H1 (cell line): ENCODE data around the gene HOMER1. TPM values are rescaled to one million over a fixed set of nuclear protein-coding genes. Genes with fewer than 3 reads are reported as not detected.

Source experiments
- ASH2L ChIP-seq: fragments of 200-600, 300-600 bp; sonication (generic); IDR thresholded peaks from one replicate; pipeline ENCODE4 v1.7.1; 2017; ENCODE audit warnings: low read length
- BRCA1 ChIP-seq: IDR thresholded peaks from 2 replicates; pipeline ENCODE4 v1.6.1; 2012; ENCODE audit warnings: low read depth, low read length, improper control_type of control experiment
- CHD1 ChIP-seq: IDR thresholded peaks from 2 replicates; pipeline ENCODE4 v1.6.1; 2012; ENCODE audit warnings: low read depth, low read length, improper control_type of control experiment
- EGR1 ChIP-seq: IDR thresholded peaks from 2 replicates; pipeline ENCODE4 v1.6.1; 2011; ENCODE audit warnings: low read depth, low read length, borderline replicate concordance
- EP300 ChIP-seq, 2 experiments: IDR thresholded peaks; 1 replicate in 1 of 2; 2 replicates in 1 of 2; pipeline ENCODE4 v1.6.1; 2011 to 2012; ENCODE audit warnings: low read depth in 2 of 2, low read length in 2 of 2, mild to moderate bottlenecking in 2 of 2, borderline replicate concordance in 1 of 2, inconsistent platforms in 1 of 2, moderate library complexity in 1 of 2
- GABPA ChIP-seq: IDR thresholded peaks from 2 replicates; pipeline ENCODE4 v1.6.1; 2011; ENCODE audit warnings: mild to moderate bottlenecking, low read length, moderate library complexity, borderline replicate concordance; ENCODE audit not compliant: insufficient read depth
- HDAC2 ChIP-seq, 2 experiments: fragments of 300-600 bp in 1 of 2; sonication (generic) in 1 of 2; IDR thresholded peaks; 2 replicates each; pipeline ENCODE4 v1.6.1; 2011 to 2012; ENCODE audit warnings: low read depth in 2 of 2, low read length in 2 of 2, mild to moderate bottlenecking in 2 of 2, moderate library complexity in 2 of 2, borderline replicate concordance in 1 of 2, inconsistent platforms in 1 of 2
- HDAC6 ChIP-seq: IDR thresholded peaks from one replicate; pipeline ENCODE4 v1.7.1; 2012; ENCODE audit warnings: low read depth, mild to moderate bottlenecking, inconsistent platforms, low read length, moderate library complexity
- KDM1A ChIP-seq: fragments of 200-600, 300-600 bp; sonication (generic); IDR thresholded peaks from 2 replicates; pipeline ENCODE4 v1.7.1; 2016; ENCODE audit warnings: mild to moderate bottlenecking, low read length, borderline replicate concordance
- MAFK ChIP-seq: IDR thresholded peaks from 2 replicates; pipeline ENCODE4 v1.6.1; 2012; ENCODE audit warnings: low read depth, mild to moderate bottlenecking, improper control_type of control experiment, low read length
- POLR2AphosphoS5 ChIP-seq: IDR thresholded peaks from 2 replicates; pipeline ENCODE4 v1.6.1; 2011; ENCODE audit warnings: low read depth, low read length
- RAD21 ChIP-seq, 2 experiments: IDR thresholded peaks in 1 of 2; conservative IDR thresholded peaks in 1 of 2; 2 replicates each; pipeline ENCODE4 v1.6.1; 2011; ENCODE audit warnings: low read depth in 2 of 2, low read length in 2 of 2, improper control_type of control experiment in 1 of 2, inconsistent platforms in 1 of 2, mild to moderate bottlenecking in 1 of 2, moderate library complexity in 1 of 2
- RBBP5 ChIP-seq: IDR thresholded peaks from 2 replicates; pipeline ENCODE4 v1.7.1; 2012; ENCODE audit warnings: low read depth, mild to moderate bottlenecking, inconsistent platforms, low read length, moderate library complexity, borderline replicate concordance
- SIN3A ChIP-seq, 2 experiments: IDR thresholded peaks in 1 of 2; conservative IDR thresholded peaks in 1 of 2; 2 replicates each; pipeline ENCODE4 v1.6.1; 2011 to 2012; ENCODE audit warnings: low read length in 2 of 2, improper control_type of control experiment in 1 of 2, low read depth in 1 of 2, mild to moderate bottlenecking in 1 of 2
- SIX5 ChIP-seq: IDR thresholded peaks from 2 replicates; pipeline ENCODE4 v1.6.1; 2011; ENCODE audit warnings: mild to moderate bottlenecking, low read depth, low read length
- SP1 ChIP-seq: IDR thresholded peaks from 2 replicates; pipeline ENCODE4 v1.6.1; 2011; ENCODE audit warnings: low read depth, low read length
- TBP ChIP-seq: IDR thresholded peaks from 2 replicates; pipeline ENCODE4 v1.6.1; 2011; ENCODE audit warnings: low read depth, low read length, improper control_type of control experiment
- ZNF274 ChIP-seq: IDR thresholded peaks from 2 replicates; pipeline ENCODE4 v1.7.0; 2012; ENCODE audit warnings: low read length, borderline replicate concordance; ENCODE audit errors: extremely low read depth
- polyA plus RNA-seq, 7 experiments: library from polyadenylated mRNA; depleted of rRNA in 3 of 7; stranded (reverse) in 5 of 7; unstranded in 2 of 7; fragments of >200 nt in 5 of 7; fragments of 200-250 nt in 2 of 7; gene quantifications; 1 replicate in 5 of 7; 2 replicates in 1 of 7; 4 replicates in 1 of 7; pipeline versions ENCODE4 v1.2.1 to v1.2.3, GENCODE V29; 2011 to 2013; ENCODE audit warnings: missing spikeins in 2 of 7, mixed read lengths in 2 of 7
- total RNA-seq: library from RNA; stranded (reverse); fragmentation: NEBNext Ultra II Directional; extraction: Animal tissue kit (Norgen Biotek cat#: 25700); gene quantifications from 2 replicates; pipeline ENCODE4 v1.2.1, GENCODE V29; 2021
- TF ChIP-seq, protein P1 (sequence below): IDR thresholded peaks from 2 replicates; pipeline ENCODE4 v1.6.1; 2011; ENCODE audit warnings: low read depth, mild to moderate bottlenecking, low read length; ENCODE audit not compliant: insufficient read depth
- TF ChIP-seq, protein P2 (sequence below): IDR thresholded peaks from 2 replicates; pipeline ENCODE4 v1.6.1; 2012; ENCODE audit warnings: low read length, inconsistent platforms

Gene HOMER1
- total and polyA plus RNA-seq, 2 of the 8 experiments (the other 6 are each of a cell fraction or from before 2014, with no cell fraction given) = 6.4 to 57.9 TPM

- peak; percentile 66; the same call in 1 of the 2 replicates for TF ChIP-seq KDM1A
- TF ChIP-seq EP300 (IDR thresholded peaks at IDR 0.05; ENCODE audit: borderline replicate concordance in 1 of 2, low read depth in 2 of 2, low read length in 2 of 2) = peak in 1 of 2 experiments; percentile 75; a peak in 1 of 3 replicates
- 0 out of 4 replicates have a peak, but pooled peaks of 1 of the 2 experiments have one; percentile 1 for TF ChIP-seq RAD21 (IDR thresholded peaks at IDR 0.05 in 1 of 2, conservative IDR thresholded peaks at IDR 0.05 in 1 of 2; ENCODE audit: low read depth in 2 of 2, low read length in 2 of 2)
- TF ChIP-seq SIX5 = no peak
- peak; percentile 99 for TF ChIP-seq POLR2AphosphoS5
- TF ChIP-seq ZNF274 = no peak
- peak; percentile 67; the same call in 1 of the 2 replicates for TF ChIP-seq SP1
- TF ChIP-seq GABPA = peak; percentile 87; the same call in 1 of the 2 replicates
- TF ChIP-seq, protein P1, sequence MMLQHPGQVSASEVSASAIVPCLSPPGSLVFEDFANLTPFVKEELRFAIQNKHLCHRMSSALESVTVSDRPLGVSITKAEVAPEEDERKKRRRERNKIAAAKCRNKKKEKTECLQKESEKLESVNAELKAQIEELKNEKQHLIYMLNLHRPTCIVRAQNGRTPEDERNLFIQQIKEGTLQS = no peak
- no peak for TF ChIP-seq HDAC6
- peak; percentile 54; the same call in 1 of the 2 replicates for TF ChIP-seq MAFK
- TF ChIP-seq CHD1 = peak; percentile 22; the same call in 1 of the 2 replicates
- peak; percentile 75 for TF ChIP-seq EGR1
- TF ChIP-seq ASH2L = peak; percentile 88
- TF ChIP-seq, protein P2, sequence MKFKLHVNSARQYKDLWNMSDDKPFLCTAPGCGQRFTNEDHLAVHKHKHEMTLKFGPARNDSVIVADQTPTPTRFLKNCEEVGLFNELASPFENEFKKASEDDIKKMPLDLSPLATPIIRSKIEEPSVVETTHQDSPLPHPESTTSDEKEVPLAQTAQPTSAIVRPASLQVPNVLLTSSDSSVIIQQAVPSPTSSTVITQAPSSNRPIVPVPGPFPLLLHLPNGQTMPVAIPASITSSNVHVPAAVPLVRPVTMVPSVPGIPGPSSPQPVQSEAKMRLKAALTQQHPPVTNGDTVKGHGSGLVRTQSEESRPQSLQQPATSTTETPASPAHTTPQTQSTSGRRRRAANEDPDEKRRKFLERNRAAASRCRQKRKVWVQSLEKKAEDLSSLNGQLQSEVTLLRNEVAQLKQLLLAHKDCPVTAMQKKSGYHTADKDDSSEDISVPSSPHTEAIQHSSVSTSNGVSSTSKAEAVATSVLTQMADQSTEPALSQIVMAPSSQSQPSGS = peak; percentile 98
- TF ChIP-seq SIN3A (conservative IDR thresholded peaks at IDR 0.05 in 1 of 2, IDR thresholded peaks at IDR 0.05 in 1 of 2; ENCODE audit: low read depth in 1 of 2, low read length in 2 of 2) = peak in 1 of 2 experiments; percentile 87; a peak in 2 of 4 replicates
- TF ChIP-seq BRCA1 = peak; percentile 23; the same call in 1 of the 2 replicates
- peak in 1 of 2 experiments; percentile 63; a peak in 1 of 4 replicates for TF ChIP-seq HDAC2 (IDR thresholded peaks at IDR 0.05; ENCODE audit: borderline replicate concordance in 1 of 2, low read depth in 2 of 2, low read length in 2 of 2)
- peak; percentile 96 for TF ChIP-seq TBP
- TF ChIP-seq RBBP5 = peak; percentile 64; the same call in 1 of the 2 replicates
These were observed 614 bp upstream of the HOMER1 start (continued) for GRCh38 chr5:79514391-79515105.
